Measurements from ENCODE around the gene DIPK1B.
A peak's percentile ranks its signal among the peaks of the same experiment; 100 is the strongest.

DIPK1B gene

DNA sequence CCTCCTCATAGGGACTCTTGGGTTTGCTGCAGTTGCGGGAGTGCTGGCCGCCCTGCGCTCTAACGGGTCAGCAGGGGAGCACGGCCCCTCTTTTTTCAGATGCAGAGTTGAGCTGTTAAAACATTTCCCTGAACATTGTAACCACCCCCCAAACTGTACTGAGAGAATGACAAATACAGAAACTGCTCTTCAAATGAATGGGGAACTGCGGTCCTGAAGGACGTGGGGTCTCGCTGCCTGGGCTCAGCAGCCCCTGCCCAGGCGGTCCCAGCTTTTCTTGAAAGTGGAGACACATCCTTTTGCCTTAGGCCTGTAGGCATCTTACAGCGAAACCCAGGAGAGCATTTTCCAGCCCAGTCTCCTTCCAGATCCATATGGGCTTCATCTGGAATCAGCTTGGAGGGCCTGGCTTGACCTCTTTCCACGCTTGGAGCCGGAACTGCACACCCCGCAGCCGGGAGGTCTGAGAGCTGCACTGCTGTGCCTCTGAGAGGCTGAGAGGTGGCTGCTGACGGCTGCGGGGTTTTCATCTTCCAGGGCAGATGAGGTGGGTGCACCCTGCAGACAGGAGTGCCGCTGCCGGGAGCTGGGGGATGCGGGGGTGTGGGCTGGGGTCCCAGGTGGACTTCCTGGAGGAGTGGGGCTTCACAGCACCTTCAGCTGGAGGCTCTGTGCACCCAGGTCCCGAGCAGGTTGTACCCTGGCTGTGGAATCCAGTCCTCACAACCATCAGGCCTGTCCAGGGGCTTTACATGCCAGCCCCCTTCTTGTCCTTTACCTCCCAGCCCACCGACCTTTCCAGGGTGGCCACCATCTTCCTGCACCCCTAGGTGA, 23.9 kb upstream of the DIPK1B start:
- no peak overlapping the region for H3K4me3 ChIP-seq (ENCODE audit: low read length in 2 of 2)
- no peak overlapping the region for H4K8ac ChIP-seq (ENCODE audit: low read depth, low read length)
- H3K18ac ChIP-seq (ENCODE audit: low read length) = peak overlapping the region; percentile 4
- no peak overlapping the region for H2AFZ ChIP-seq (ENCODE audit: low read length)
- peaks cover 8 to 79% (median 46%) of the 10 kb centered on the region in 3 experiments for H3K27me3 ChIP-seq (ENCODE audit: control insufficient read depth in 3 of 3, insufficient read depth in 3 of 3, low read depth in 1 of 3, low read length in 3 of 3)
- H4K91ac ChIP-seq (ENCODE audit: low read depth, low read length, poor library complexity) = no peak overlapping the region
- H2BK12ac ChIP-seq (ENCODE audit: low read length) = no peak overlapping the region
- H2BK120ac ChIP-seq (ENCODE audit: low read depth, low read length) = no peak overlapping the region
- WGBS, 2 donors (ENCODE audit: extremely low coverage in 2 of 2, insufficient read length in 2 of 2, insufficient replicate concordance in 1 of 2) = no CpG with 5 or more reads among the region's 21 CpGs
- H3K79me1 ChIP-seq (ENCODE audit: low read depth, low read length) = peaks cover 3% of the 10 kb centered on the region
- no peaks in the 10 kb centered on the region for H3K36me3 ChIP-seq (replicated peaks in 1 of 2; ENCODE audit: control insufficient read depth in 2 of 2, insufficient read depth in 2 of 2, low read length in 2 of 2)
- no peak overlapping the region for H2BK5ac ChIP-seq (ENCODE audit: low read length)
- no peak overlapping the region for H3K9ac ChIP-seq (ENCODE audit: low read depth, low read length, poor library complexity)
- H3K4me2 ChIP-seq (ENCODE audit: insufficient read depth, low read length, poor library complexity, severe bottlenecking) = no peak overlapping the region
- H3K9me3 ChIP-seq (replicated peaks in 1 of 2; ENCODE audit: control insufficient read depth in 2 of 2, insufficient read depth in 1 of 2, low read depth in 1 of 2, low read length in 2 of 2) = no peaks in the 10 kb centered on the region
- peak overlapping the region; percentile 81 for H3K23ac ChIP-seq (ENCODE audit: low read depth, low read length, poor library complexity)
- H2BK15ac ChIP-seq (ENCODE audit: low read length) = peak overlapping the region; percentile 65
- H3K4me1 ChIP-seq (ENCODE audit: control insufficient read depth in 2 of 2, insufficient read depth in 1 of 2, low read depth in 1 of 2, low read length in 2 of 2) = peaks cover 17 to 19% of the 10 kb centered on the region in 2 donors
- DNase-seq (ENCODE audit: low spot score) = no peak
- H3K27ac ChIP-seq (replicated peaks; ENCODE audit: low read length) = no peak overlapping the region
- H2AK5ac ChIP-seq (ENCODE audit: low read depth, low read length) = peak overlapping the region; percentile 68
- no peak overlapping the region for H3K4ac ChIP-seq (ENCODE audit: low read length)
- peak overlapping the region; percentile 75 for H3K14ac ChIP-seq (ENCODE audit: low read length)

DNA sequence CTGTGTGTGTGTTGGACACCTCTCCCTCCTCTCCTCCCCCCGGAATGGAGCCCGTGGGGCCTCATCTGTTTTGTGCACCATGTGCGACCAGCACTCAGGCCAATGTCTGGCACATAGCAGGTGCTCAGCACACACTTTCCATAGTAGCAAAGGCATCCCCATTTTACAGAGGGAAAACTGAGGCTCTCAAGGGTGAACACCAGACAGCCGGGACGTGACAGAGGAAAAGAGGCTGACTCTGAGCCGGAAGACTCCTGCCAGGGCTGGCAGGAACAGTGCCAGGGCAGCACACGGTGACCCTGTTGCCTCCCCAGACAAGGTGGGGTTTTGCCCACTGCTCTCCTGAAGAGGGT, 23.3 kb upstream of the DIPK1B start:
- H2BK5ac ChIP-seq (ENCODE audit: low read length) = no peak overlapping the region
- no peak overlapping the region for H3K4me2 ChIP-seq (ENCODE audit: insufficient read depth, low read length, poor library complexity, severe bottlenecking)
- no peaks in the 10 kb centered on the region for H3K36me3 ChIP-seq (replicated peaks in 1 of 2; ENCODE audit: control insufficient read depth in 2 of 2, insufficient read depth in 2 of 2, low read length in 2 of 2)
- H3K4ac ChIP-seq (ENCODE audit: low read length) = no peak overlapping the region
- no peak overlapping the region for H3K9ac ChIP-seq (ENCODE audit: low read depth, low read length, poor library complexity)
- no peak overlapping the region for H3K14ac ChIP-seq (ENCODE audit: low read length)
- H4K91ac ChIP-seq (ENCODE audit: low read depth, low read length, poor library complexity) = no peak overlapping the region
- H4K8ac ChIP-seq (ENCODE audit: low read depth, low read length) = no peak overlapping the region
- H3K27me3 ChIP-seq (ENCODE audit: control insufficient read depth in 3 of 3, insufficient read depth in 3 of 3, low read depth in 1 of 3, low read length in 3 of 3) = peaks cover 8 to 85% (median 45%) of the 10 kb centered on the region in 3 experiments
- no peak overlapping the region for H3K4me3 ChIP-seq (ENCODE audit: low read length in 2 of 2)
- H3K27ac ChIP-seq (replicated peaks; ENCODE audit: low read length) = no peak overlapping the region
- H2AK5ac ChIP-seq (ENCODE audit: low read depth, low read length) = peak overlapping the region; percentile 68
- no peak for DNase-seq (ENCODE audit: low spot score)
- H2BK120ac ChIP-seq (ENCODE audit: low read depth, low read length) = no peak overlapping the region
- no peak overlapping the region for H2AFZ ChIP-seq (ENCODE audit: low read length)
- H3K79me1 ChIP-seq (ENCODE audit: low read depth, low read length) = peaks cover 3% of the 10 kb centered on the region
- H2BK12ac ChIP-seq (ENCODE audit: low read length) = no peak overlapping the region
- H3K23ac ChIP-seq (ENCODE audit: low read depth, low read length, poor library complexity) = no peak overlapping the region
- no peaks in the 10 kb centered on the region for H3K9me3 ChIP-seq (replicated peaks in 1 of 2; ENCODE audit: control insufficient read depth in 2 of 2, insufficient read depth in 1 of 2, low read depth in 1 of 2, low read length in 2 of 2)
- WGBS, 2 donors (ENCODE audit: extremely low coverage in 2 of 2, insufficient read length in 2 of 2, insufficient replicate concordance in 1 of 2) = no CpG with 5 or more reads among the region's 7 CpGs
- peaks cover 17 to 19% of the 10 kb centered on the region in 2 donors for H3K4me1 ChIP-seq (ENCODE audit: control insufficient read depth in 2 of 2, insufficient read depth in 1 of 2, low read depth in 1 of 2, low read length in 2 of 2)
- H2BK15ac ChIP-seq (ENCODE audit: low read length) = peak overlapping the region; percentile 65
- no peak overlapping the region for H3K18ac ChIP-seq (ENCODE audit: low read length)

DNA sequence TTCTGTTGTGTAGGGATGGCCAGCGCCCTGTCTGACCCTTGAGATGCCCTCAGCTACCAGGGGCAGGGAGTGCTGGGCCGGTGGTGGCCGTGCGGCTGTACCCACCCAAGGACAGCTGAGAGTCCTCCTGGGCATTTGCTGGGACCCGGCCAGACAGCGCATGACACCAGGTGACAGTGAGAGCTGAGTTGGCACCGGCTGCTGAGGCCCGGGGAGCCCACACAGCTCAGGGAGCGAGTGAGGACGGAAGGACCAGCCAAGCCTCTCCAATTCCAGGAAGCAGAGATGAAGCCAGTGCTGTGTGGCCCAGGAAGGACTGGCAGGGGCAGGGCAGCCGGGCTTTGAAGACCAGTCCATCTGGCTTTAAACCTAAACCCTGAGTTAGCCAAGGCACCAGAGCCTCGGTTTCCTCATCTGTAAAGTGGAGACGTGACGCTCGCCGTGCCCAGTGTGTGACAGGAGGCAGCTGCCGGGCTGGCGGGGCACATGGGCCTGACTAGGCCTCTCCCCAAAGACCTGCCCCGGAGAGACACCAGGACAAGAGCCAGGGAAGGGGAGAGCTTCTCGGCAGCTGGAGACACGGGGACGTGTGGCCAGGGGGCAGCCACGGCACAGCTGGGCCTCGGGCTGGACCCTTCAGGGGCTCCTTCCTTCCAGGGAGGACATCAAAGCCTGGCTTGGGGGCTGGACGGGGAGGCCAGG, 22.1 kb upstream of the DIPK1B start:
- Histone ChIP-seq H3K9ac (ENCODE audit: low read depth, low read length, poor library complexity) (no peak overlapping the region), H3K14ac (ENCODE audit: low read length) (no peak overlapping the region), H4K91ac (ENCODE audit: low read depth, low read length, poor library complexity) (no peak overlapping the region), H3K23ac (ENCODE audit: low read depth, low read length, poor library complexity) (peak overlapping the region; percentile 25), H2BK12ac (ENCODE audit: low read length) (peak overlapping the region; percentile 58), H3K9me3 (replicated peaks in 1 of 2; ENCODE audit: control insufficient read depth in 2 of 2, insufficient read depth in 1 of 2, low read depth in 1 of 2, low read length in 2 of 2) (no peaks in the 10 kb centered on the region), H4K8ac (ENCODE audit: low read depth, low read length) (no peak overlapping the region), H3K27ac (replicated peaks; ENCODE audit: low read length) (no peak overlapping the region), H2BK15ac (ENCODE audit: low read length) (peak overlapping the region; percentile 78), H3K27me3 (ENCODE audit: control insufficient read depth in 3 of 3, insufficient read depth in 3 of 3, low read depth in 1 of 3, low read length in 3 of 3) (peaks cover 8 to 78% (median 37%) of the 10 kb centered on the region in 3 experiments), H3K4ac (ENCODE audit: low read length) (no peak overlapping the region), H3K79me1 (ENCODE audit: low read depth, low read length) (peaks cover 3% of the 10 kb centered on the region), H2BK120ac (ENCODE audit: low read depth, low read length) (no peak overlapping the region), H3K4me3 (ENCODE audit: low read length in 2 of 2) (no peak overlapping the region), H3K18ac (ENCODE audit: low read length) (peak overlapping the region; percentile 76), H2AFZ (ENCODE audit: low read length) (no peak overlapping the region), H3K36me3 (replicated peaks in 1 of 2; ENCODE audit: control insufficient read depth in 2 of 2, insufficient read depth in 2 of 2, low read length in 2 of 2) (no peaks in the 10 kb centered on the region), H2BK5ac (ENCODE audit: low read length) (peak overlapping the region; percentile 13), H3K4me2 (ENCODE audit: insufficient read depth, low read length, poor library complexity, severe bottlenecking) (no peak overlapping the region), H2AK5ac (ENCODE audit: low read depth, low read length) (peak overlapping the region; percentile 96), H3K4me1 (ENCODE audit: control insufficient read depth in 2 of 2, insufficient read depth in 1 of 2, low read depth in 1 of 2, low read length in 2 of 2) (peaks cover 15 to 19% of the 10 kb centered on the region in 2 donors)
- no CpG with 5 or more reads among the region's 25 CpGs for WGBS, 2 donors (ENCODE audit: extremely low coverage in 2 of 2, insufficient read length in 2 of 2, insufficient replicate concordance in 1 of 2)
- DNase-seq (ENCODE audit: low spot score) = no peak

GRCh38 chr9:136690806-136691261, 21.5 kb upstream of the DIPK1B start:
- peaks cover 10 to 18% of the 10 kb centered on the region in 2 donors for H3K4me1 ChIP-seq (ENCODE audit: control insufficient read depth in 2 of 2, insufficient read depth in 1 of 2, low read depth in 1 of 2, low read length in 2 of 2)
- no peaks in the 10 kb centered on the region for H3K36me3 ChIP-seq (replicated peaks in 1 of 2; ENCODE audit: control insufficient read depth in 2 of 2, insufficient read depth in 2 of 2, low read length in 2 of 2)
- peak overlapping the region; percentile 89 for H2BK15ac ChIP-seq (ENCODE audit: low read length)
- H3K4ac ChIP-seq (ENCODE audit: low read length) = no peak overlapping the region
- peaks cover 5% of the 10 kb centered on the region for H3K79me1 ChIP-seq (ENCODE audit: low read depth, low read length)
- no peak overlapping the region for H3K4me3 ChIP-seq (ENCODE audit: low read length in 2 of 2)
- peak overlapping the region; percentile 90 for H2BK12ac ChIP-seq (ENCODE audit: low read length)
- peaks cover 8 to 73% (median 32%) of the 10 kb centered on the region in 3 experiments for H3K27me3 ChIP-seq (ENCODE audit: control insufficient read depth in 3 of 3, insufficient read depth in 3 of 3, low read depth in 1 of 3, low read length in 3 of 3)
- H3K4me2 ChIP-seq (ENCODE audit: insufficient read depth, low read length, poor library complexity, severe bottlenecking) = no peak overlapping the region
- no peak overlapping the region for H3K9ac ChIP-seq (ENCODE audit: low read depth, low read length, poor library complexity)
- H3K9me3 ChIP-seq (replicated peaks in 1 of 2; ENCODE audit: control insufficient read depth in 2 of 2, insufficient read depth in 1 of 2, low read depth in 1 of 2, low read length in 2 of 2) = no peaks in the 10 kb centered on the region
- WGBS, 2 donors (ENCODE audit: extremely low coverage in 2 of 2, insufficient read length in 2 of 2, insufficient replicate concordance in 1 of 2) = no CpG with 5 or more reads among the region's 15 CpGs
- no peak for DNase-seq (ENCODE audit: low spot score)
- H3K27ac ChIP-seq (replicated peaks; ENCODE audit: low read length) = no peak overlapping the region
- peak overlapping the region; percentile 66 for H2BK5ac ChIP-seq (ENCODE audit: low read length)
- no peak overlapping the region for H3K14ac ChIP-seq (ENCODE audit: low read length)
- H4K8ac ChIP-seq (ENCODE audit: low read depth, low read length) = no peak overlapping the region
- peak overlapping the region; percentile 97 for H2AK5ac ChIP-seq (ENCODE audit: low read depth, low read length)
- peak overlapping the region; percentile 91 for H2BK120ac ChIP-seq (ENCODE audit: low read depth, low read length)
- no peak overlapping the region for H2AFZ ChIP-seq (ENCODE audit: low read length)
- H3K23ac ChIP-seq (ENCODE audit: low read depth, low read length, poor library complexity) = peak overlapping the region; percentile 73
- peak overlapping the region; percentile 91 for H3K18ac ChIP-seq (ENCODE audit: low read length)
- H4K91ac ChIP-seq (ENCODE audit: low read depth, low read length, poor library complexity) = no peak overlapping the region
